ENCODE measurements around the gene COL25A1.
"Not testable (repeated sequence)": the region's sequence is repeated elsewhere in the genome, so short reads cannot be mapped to it uniquely, and the experiment has no call there.

The COL25A1 gene

GRCh38 chr4:108943371-108943770 lies 359.1 kb downstream of the COL25A1 start:
- no peak for DNase-seq

- no peak for DNase-seq
Observed at GRCh38 chr4:108941904-108942430, 360.5 kb downstream of the COL25A1 start.

- DNase-seq: no peak
Observed at GRCh38 chr4:108940634-108941033, 361.8 kb downstream of the COL25A1 start.

GRCh38 chr4:108940149-108940548 lies 362.3 kb downstream of the COL25A1 start:
- no peak for DNase-seq

- no peak for DNase-seq
Observed at GRCh38 chr4:108937066-108937465, 365.4 kb downstream of the COL25A1 start.

GRCh38 chr4:108933925-108934324 lies 368.5 kb downstream of the COL25A1 start:
- DNase-seq: not testable (repeated sequence)

- no peak for DNase-seq
Observed at GRCh38 chr4:108933046-108933445, 369.4 kb downstream of the COL25A1 start.

- no peak for DNase-seq
Observed at GRCh38 chr4:108931926-108932325, 370.5 kb downstream of the COL25A1 start.

GRCh38 chr4:108930186-108930585 lies 372.3 kb downstream of the COL25A1 start:
- DNase-seq: no peak

GRCh38 chr4:108926781-108927180 lies 375.7 kb downstream of the COL25A1 start:
- DNase-seq: no peak

- no peak for DNase-seq
Observed at GRCh38 chr4:108926061-108926460, 376.4 kb downstream of the COL25A1 start.

GRCh38 chr4:108922191-108922590 lies 380.3 kb downstream of the COL25A1 start:
- DNase-seq: no peak

- DNase-seq: no peak
Observed at GRCh38 chr4:108920395-108921087, 381.9 kb downstream of the COL25A1 start.

GRCh38 chr4:108919226-108919893 lies 383.1 kb downstream of the COL25A1 start:
- DNase-seq: no peak

- DNase-seq: no peak
Observed at GRCh38 chr4:108917255-108917654, 385.2 kb downstream of the COL25A1 start.

GRCh38 chr4:108916638-108917037 lies 385.8 kb downstream of the COL25A1 start:
- DNase-seq: no peak

GRCh38 chr4:108906866-108907367 lies 395.5 kb downstream of the COL25A1 start:
- no peak for DNase-seq

- no peak for DNase-seq
Observed at GRCh38 chr4:108906006-108906405, 396.5 kb downstream of the COL25A1 start.

GRCh38 chr4:108903464-108904221 lies 398.8 kb downstream of the COL25A1 start:
- DNase-seq: no peak

- no peak for DNase-seq
Observed at GRCh38 chr4:108902769-108903168, 399.7 kb downstream of the COL25A1 start.

- DNase-seq: no peak
Observed at GRCh38 chr4:108901291-108901690, 401.2 kb downstream of the COL25A1 start.

- no peak for DNase-seq
Observed at GRCh38 chr4:108900018-108900580, 402.4 kb downstream of the COL25A1 start.

- DNase-seq: no peak
Observed at GRCh38 chr4:108893468-108893867, 409.0 kb downstream of the COL25A1 start.
